SK-N-SH (cell line): ENCODE results near the gene RBM44. TPM values are rescaled to one million over a fixed set of nuclear protein-coding genes. Genes with fewer than 3 reads are reported as not detected.

Experiments
- CTCF ChIA-PET: fragments of 300-600, 350-600 bp; formaldehyde crosslinking; extraction: SDS; loops from one replicate; lab custom pipeline; 2021; lab: Yijun Ruan, JAX
- POLR2A ChIA-PET: fragments of 350-600 bp; sonication (Branson Sonifier 250); formaldehyde crosslinking; extraction: SDS; loops from one replicate; lab custom pipeline; 2020; ENCODE audit warnings: antibody characterized with exemption, inconsistent platforms; lab: Yijun Ruan, JAX
- DNase-seq: peaks from one replicate; pipeline ENCODE4 v3.0.0; 2012
- H2AFZ ChIP-seq: fragments of 200-600 bp; sonication (generic); 2 replicates; pipeline ENCODE4 v1.8.1; 2016; ENCODE audit warnings: antibody characterized with exemption, mild to moderate bottlenecking, low read depth
- H3F3A ChIP-seq: fragments of 200-600 bp; sonication (generic); replicated peaks from 2 replicates; pipeline ENCODE3; 2016; ENCODE audit warnings: antibody characterized with exemption, mild to moderate bottlenecking; ENCODE audit not compliant: insufficient read depth
- H3K27ac ChIP-seq, 2 experiments: fragments of 200-500 bp in 1 of 2; fragments of 200-600 bp in 1 of 2; sonication (Bioruptor generic) in 1 of 2; sonication (generic), shearing (Covaris generic) in 1 of 2; 2 replicates each; pipeline versions ENCODE4 v1.5.1 to v1.6.1; 2014 to 2016; ENCODE audit warnings: low read depth in 2 of 2, inconsistent platforms in 1 of 2, low read length in 1 of 2, mild to moderate bottlenecking in 1 of 2, mixed read lengths in 1 of 2
- H3K27me3 ChIP-seq: fragments of 200-600 bp; sonication (generic), shearing (Covaris generic); 2 replicates; pipeline ENCODE4 v1.6.1; 2016; ENCODE audit warnings: mixed run types; ENCODE audit not compliant: insufficient read depth
- H3K36me3 ChIP-seq, 2 experiments: fragments of 200-500 bp in 1 of 2; fragments of 200-600 bp in 1 of 2; sonication (Bioruptor generic) in 1 of 2; sonication (generic) in 1 of 2; replicated peaks in 1 of 2; 2 replicates each; pipeline versions ENCODE3 to v1.5.1; 2014 to 2016; ENCODE audit warnings: low read length in 1 of 2, mild to moderate bottlenecking in 1 of 2; ENCODE audit not compliant: insufficient read depth in 2 of 2, control insufficient read depth in 1 of 2
- H3K4me1 ChIP-seq, 2 experiments: fragments of 200-500 bp in 1 of 2; fragments of 200-600 bp in 1 of 2; sonication (Bioruptor generic) in 1 of 2; sonication (generic), shearing (Covaris generic) in 1 of 2; 2 replicates each; pipeline versions ENCODE4 v1.5.1 to v1.6.1; 2014 to 2016; ENCODE audit warnings: low read depth in 1 of 2, low read length in 1 of 2, mixed run types in 1 of 2; ENCODE audit not compliant: insufficient read depth in 2 of 2, control insufficient read depth in 1 of 2
- H3K4me2 ChIP-seq: fragments of 200-600 bp; sonication (generic), shearing (Covaris generic); 2 replicates; pipeline ENCODE4 v1.6.1; 2017; ENCODE audit warnings: mixed run types
- H3K4me3 ChIP-seq, 2 experiments: fragments of 200-500 bp in 1 of 2; fragments of 200-600 bp in 1 of 2; sonication (Bioruptor generic) in 1 of 2; sonication (generic), shearing (Covaris generic) in 1 of 2; 2 replicates each; pipeline versions ENCODE4 v1.5.1 to v1.8.1; 2014 to 2016; ENCODE audit warnings: low read depth in 2 of 2, inconsistent platforms in 1 of 2, low read length in 1 of 2, mild to moderate bottlenecking in 1 of 2, mixed read lengths in 1 of 2, moderate library complexity in 1 of 2
- H3K79me2 ChIP-seq: fragments of 200-600 bp; sonication (generic); 2 replicates; pipeline ENCODE4 v1.8.1; 2017; ENCODE audit warnings: mild to moderate bottlenecking; ENCODE audit not compliant: insufficient read depth
- H3K9ac ChIP-seq: fragments of 200-600 bp; sonication (generic); 2 replicates; pipeline ENCODE4 v1.6.1; 2017; ENCODE audit warnings: mixed run types
- H3K9me2 ChIP-seq: fragments of 200-600 bp; sonication (generic); 2 replicates; pipeline ENCODE4 v1.6.1; 2017; ENCODE audit warnings: mixed run types
- H3K9me3 ChIP-seq: fragments of 200-600 bp; sonication (generic); 2 replicates; pipeline ENCODE4 v1.6.1; 2017; ENCODE audit warnings: mixed run types, mild to moderate bottlenecking, moderate library complexity
- H4K20me1 ChIP-seq: fragments of 200-600 bp; sonication (generic); 2 replicates; pipeline ENCODE4 v1.6.1; 2017; ENCODE audit warnings: mild to moderate bottlenecking, mixed run types; ENCODE audit not compliant: insufficient read depth
- CHD2 ChIP-seq: fragments of 150-350 bp; IDR thresholded peaks from 2 replicates; pipeline ENCODE4 v1.6.1; 2018; ENCODE audit warnings: low read length; ENCODE audit not compliant: partially characterized antibody
- ELF1 ChIP-seq: IDR thresholded peaks from 2 replicates; pipeline ENCODE4 v1.4.0; 2012
- EP300 ChIP-seq, 2 experiments: IDR thresholded peaks; 2 replicates each; pipeline versions ENCODE4 v1.4.0 to v1.6.1; 2012; ENCODE audit warnings: borderline replicate concordance in 1 of 2, low read depth in 1 of 2, low read length in 1 of 2
- GATA2 ChIP-seq: sonication (generic); formaldehyde crosslinking; IDR thresholded peaks from 2 replicates; pipeline ENCODE4 v1.5.0; 2020; ENCODE audit warnings: mild to moderate bottlenecking, missing genetic modification reagents
- NFIC ChIP-seq: IDR thresholded peaks from 2 replicates; pipeline ENCODE4 v1.4.0; 2012; ENCODE audit warnings: borderline replicate concordance
- NRF1 ChIP-seq: IDR thresholded peaks from 2 replicates; pipeline ENCODE4 v1.6.1; 2012; ENCODE audit warnings: low read depth, mild to moderate bottlenecking, low read length
- PBX3 ChIP-seq: IDR thresholded peaks from 2 replicates; pipeline ENCODE4; 2012
- REST ChIP-seq: IDR thresholded peaks from 2 replicates; pipeline ENCODE4 v1.6.1; 2012; ENCODE audit warnings: mild to moderate bottlenecking, low read depth, low read length, moderate library complexity
- RXRA ChIP-seq: IDR thresholded peaks from 2 replicates; pipeline ENCODE4 v1.4.0; 2012; ENCODE audit warnings: low read depth, mild to moderate bottlenecking, borderline replicate concordance
- SIN3A ChIP-seq: IDR thresholded peaks from 2 replicates; pipeline ENCODE4 v1.6.1; 2012; ENCODE audit warnings: low read depth, mild to moderate bottlenecking, low read length, moderate library complexity, borderline replicate concordance
- SMC3 ChIP-seq: IDR thresholded peaks from 2 replicates; pipeline ENCODE4 v1.6.1; 2012; ENCODE audit warnings: low read depth, low read length, improper control_type of control experiment
- TCF12 ChIP-seq: IDR thresholded peaks from 2 replicates; pipeline ENCODE4 v1.4.0; 2012
- YY1 ChIP-seq: IDR thresholded peaks from 2 replicates; pipeline ENCODE4 v1.4.0; 2012; ENCODE audit warnings: low read depth, mild to moderate bottlenecking
- WGBS: methylation state at CpG from one replicate; pipeline ENCODE4 v1.1.6; 2017; ENCODE audit warnings: low lambda C conversion rate; 5-methylcytosine and 5-hydroxymethylcytosine counted together
- polyA plus RNA-seq, 3 experiments: library from polyadenylated mRNA; depleted of rRNA; stranded (reverse); fragments of >200 nt; gene quantifications; 2 replicates each; pipeline ENCODE4 v1.2.3, GENCODE V29; 2012
- TF ChIP-seq, protein P1 (sequence below): IDR thresholded peaks from 2 replicates; pipeline ENCODE4 v1.4.0; 2012; ENCODE audit warnings: low read depth
- TF ChIP-seq, protein P2 (sequence below): fragments of 150-350 bp; IDR thresholded peaks from 2 replicates; pipeline ENCODE4 v1.6.1; 2017; ENCODE audit warnings: antibody characterized with exemption, low read length, low read depth, borderline replicate concordance
- TF ChIP-seq, protein P3 (sequence below): fragments of 150-350 bp; IDR thresholded peaks from 2 replicates; pipeline ENCODE4 v1.6.1; 2016; ENCODE audit warnings: mild to moderate bottlenecking, low read depth, low read length
- TF ChIP-seq, protein P4 (sequence below): fragments of 200-600 bp; sonication (generic); IDR thresholded peaks from 2 replicates; pipeline ENCODE4 v1.6.1; 2017; ENCODE audit warnings: antibody characterized with exemption, mild to moderate bottlenecking, moderate library complexity
- TF ChIP-seq, protein P5 (sequence below): IDR thresholded peaks from 2 replicates; pipeline ENCODE4 v1.4.0; 2012; ENCODE audit warnings: low read depth, borderline replicate concordance

The RBM44 gene
- polyA plus RNA-seq, 1 of the 3 experiments (the other 2 are of a cell fraction): 0.30 TPM

- no peak overlapping the region for H3K4me2 ChIP-seq
- H4K20me1 ChIP-seq: no peaks in the 10 kb centered on the region
- H3K9me2 ChIP-seq: no peaks in the 10 kb centered on the region
- no peak overlapping the region for H3K4me3 ChIP-seq
- H3F3A ChIP-seq: peaks cover 6% of the 10 kb centered on the region
- H2AFZ ChIP-seq: no peak overlapping the region
- ChIA-PET POLR2A (interaction anchor here (4.1 kb wide), 1 partner anchor 22 kb away, joined by 24 read pairs; no protein-coding TSS in a partner anchor), CTCF (interaction anchor here (1.5 to 8.0 kb wide), 4 partner anchors 21 to 61 kb away, joined by 4 to 71 read pairs (median 32); no protein-coding TSS in a partner anchor)
- H3K36me3 ChIP-seq: no peaks in the 10 kb centered on the region
- H3K4me1 ChIP-seq: peaks cover 23 to 63% of the 10 kb centered on the region in 2 experiments
- H3K9ac ChIP-seq: no peak overlapping the region
- H3K79me2 ChIP-seq: no peaks in the 10 kb centered on the region
- H3K9me3 ChIP-seq: no peaks in the 10 kb centered on the region
- H3K27me3 ChIP-seq: no peaks in the 10 kb centered on the region
- TF ChIP-seq, protein P1, sequence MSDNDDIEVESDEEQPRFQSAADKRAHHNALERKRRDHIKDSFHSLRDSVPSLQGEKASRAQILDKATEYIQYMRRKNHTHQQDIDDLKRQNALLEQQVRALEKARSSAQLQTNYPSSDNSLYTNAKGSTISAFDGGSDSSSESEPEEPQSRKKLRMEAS: no peak
- TF ChIP-seq, protein P2, sequence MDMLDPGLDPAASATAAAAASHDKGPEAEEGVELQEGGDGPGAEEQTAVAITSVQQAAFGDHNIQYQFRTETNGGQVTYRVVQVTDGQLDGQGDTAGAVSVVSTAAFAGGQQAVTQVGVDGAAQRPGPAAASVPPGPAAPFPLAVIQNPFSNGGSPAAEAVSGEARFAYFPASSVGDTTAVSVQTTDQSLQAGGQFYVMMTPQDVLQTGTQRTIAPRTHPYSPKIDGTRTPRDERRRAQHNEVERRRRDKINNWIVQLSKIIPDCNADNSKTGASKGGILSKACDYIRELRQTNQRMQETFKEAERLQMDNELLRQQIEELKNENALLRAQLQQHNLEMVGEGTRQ: no peak
- TF ChIP-seq PBX3: no peak
- TF ChIP-seq, protein P3, sequence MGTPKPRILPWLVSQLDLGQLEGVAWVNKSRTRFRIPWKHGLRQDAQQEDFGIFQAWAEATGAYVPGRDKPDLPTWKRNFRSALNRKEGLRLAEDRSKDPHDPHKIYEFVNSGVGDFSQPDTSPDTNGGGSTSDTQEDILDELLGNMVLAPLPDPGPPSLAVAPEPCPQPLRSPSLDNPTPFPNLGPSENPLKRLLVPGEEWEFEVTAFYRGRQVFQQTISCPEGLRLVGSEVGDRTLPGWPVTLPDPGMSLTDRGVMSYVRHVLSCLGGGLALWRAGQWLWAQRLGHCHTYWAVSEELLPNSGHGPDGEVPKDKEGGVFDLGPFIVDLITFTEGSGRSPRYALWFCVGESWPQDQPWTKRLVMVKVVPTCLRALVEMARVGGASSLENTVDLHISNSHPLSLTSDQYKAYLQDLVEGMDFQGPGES: no peak
- TF ChIP-seq EP300 (IDR thresholded peaks at IDR 0.05; ENCODE audit: borderline replicate concordance in 1 of 2, low read depth in 1 of 2, low read length in 1 of 2): no peak
- no peak for TF ChIP-seq ELF1
- no peak for TF ChIP-seq REST
- TF ChIP-seq, protein P4, sequence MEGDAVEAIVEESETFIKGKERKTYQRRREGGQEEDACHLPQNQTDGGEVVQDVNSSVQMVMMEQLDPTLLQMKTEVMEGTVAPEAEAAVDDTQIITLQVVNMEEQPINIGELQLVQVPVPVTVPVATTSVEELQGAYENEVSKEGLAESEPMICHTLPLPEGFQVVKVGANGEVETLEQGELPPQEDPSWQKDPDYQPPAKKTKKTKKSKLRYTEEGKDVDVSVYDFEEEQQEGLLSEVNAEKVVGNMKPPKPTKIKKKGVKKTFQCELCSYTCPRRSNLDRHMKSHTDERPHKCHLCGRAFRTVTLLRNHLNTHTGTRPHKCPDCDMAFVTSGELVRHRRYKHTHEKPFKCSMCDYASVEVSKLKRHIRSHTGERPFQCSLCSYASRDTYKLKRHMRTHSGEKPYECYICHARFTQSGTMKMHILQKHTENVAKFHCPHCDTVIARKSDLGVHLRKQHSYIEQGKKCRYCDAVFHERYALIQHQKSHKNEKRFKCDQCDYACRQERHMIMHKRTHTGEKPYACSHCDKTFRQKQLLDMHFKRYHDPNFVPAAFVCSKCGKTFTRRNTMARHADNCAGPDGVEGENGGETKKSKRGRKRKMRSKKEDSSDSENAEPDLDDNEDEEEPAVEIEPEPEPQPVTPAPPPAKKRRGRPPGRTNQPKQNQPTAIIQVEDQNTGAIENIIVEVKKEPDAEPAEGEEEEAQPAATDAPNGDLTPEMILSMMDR: no peak
- TF ChIP-seq, protein P5, sequence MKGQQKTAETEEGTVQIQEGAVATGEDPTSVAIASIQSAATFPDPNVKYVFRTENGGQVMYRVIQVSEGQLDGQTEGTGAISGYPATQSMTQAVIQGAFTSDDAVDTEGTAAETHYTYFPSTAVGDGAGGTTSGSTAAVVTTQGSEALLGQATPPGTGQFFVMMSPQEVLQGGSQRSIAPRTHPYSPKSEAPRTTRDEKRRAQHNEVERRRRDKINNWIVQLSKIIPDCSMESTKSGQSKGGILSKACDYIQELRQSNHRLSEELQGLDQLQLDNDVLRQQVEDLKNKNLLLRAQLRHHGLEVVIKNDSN: no peak
- no peak for TF ChIP-seq NFIC
- no peak for TF ChIP-seq GATA2 (CRISPR knock-in tag)
- no peak for TF ChIP-seq YY1
- no peak for TF ChIP-seq RXRA
- no peak for TF ChIP-seq CHD2
- no peak for TF ChIP-seq SMC3
- TF ChIP-seq TCF12: no peak
- TF ChIP-seq NRF1: no peak
- TF ChIP-seq SIN3A: no peak
- 89% methylated on average over 13 of the region's 22 CpGs for WGBS
- peak overlapping the region in 1 of 2 experiments; percentile 96; a peak in 2 of 4 replicates for H3K27ac ChIP-seq
- DNase-seq: no peak
Measured at GRCh38 chr2:237863689-237864443, 65.3 kb downstream of the RBM44 start.
